HEK293 (cell line): Measurements from ENCODE around the gene CSNK1G1.
A peak's percentile ranks its signal among the peaks of the same experiment; 100 is the strongest.

Source experiments
- CTCF ChIA-PET: fragments of 350-600 bp; formaldehyde crosslinking; extraction: SDS; loops from one replicate; lab custom pipeline; 2021; ENCODE audit warnings: antibody characterized with exemption; lab: Yijun Ruan, JAX
- POLR2A ChIA-PET: fragments of 300-600 bp; formaldehyde crosslinking; extraction: SDS; loops from one replicate; lab custom pipeline; 2020; ENCODE audit warnings: antibody characterized with exemption, inconsistent platforms; lab: Yijun Ruan, JAX
- H3K27ac ChIP-seq: fragments of 200-500 bp; sonication (Bioruptor generic); 2 replicates; pipeline ENCODE4 v1.5.1; 2014; ENCODE audit warnings: low read depth, low read length, control low read depth, inconsistent platforms; ENCODE audit errors: extremely low read depth
- H3K36me3 ChIP-seq, 2 experiments: fragments of 200-500 bp in 1 of 2; sonication (Bioruptor generic) in 1 of 2; 1 replicate in 1 of 2; 2 replicates in 1 of 2; pipeline ENCODE4 v1.5.1; 2014 to 2017; ENCODE audit warnings: inconsistent platforms in 2 of 2, low read length in 2 of 2; ENCODE audit not compliant: control insufficient read depth in 2 of 2, insufficient read depth in 1 of 2
- H3K4me1 ChIP-seq: fragments of 200-500 bp; sonication (Bioruptor generic); 2 replicates; pipeline ENCODE4 v1.5.1; 2014; ENCODE audit warnings: mild to moderate bottlenecking, low read length, inconsistent platforms; ENCODE audit not compliant: control insufficient read depth, insufficient read depth
- H3K4me3 ChIP-seq: 2 replicates; pipeline ENCODE4 v1.5.1; 2011; ENCODE audit warnings: low read depth, mild to moderate bottlenecking, control low read depth, low read length, moderate library complexity
- H3K9me3 ChIP-seq: fragments of 200-500 bp; sonication (Bioruptor generic); 2 replicates; pipeline ENCODE4 v1.5.1; 2014; ENCODE audit warnings: low read depth, low read length, inconsistent platforms; ENCODE audit not compliant: control insufficient read depth, insufficient read depth
- FEZF1 ChIP-seq: fragments of 450-650 bp; formaldehyde crosslinking; IDR thresholded peaks from 2 replicates; pipeline ENCODE4 v1.5.1; 2016; ENCODE audit warnings: missing biosample characterization, missing genetic modification characterization
- PBX3 ChIP-seq: sonication (generic); formaldehyde crosslinking; IDR thresholded peaks from 2 replicates; pipeline ENCODE4 v1.8.1; 2022; ENCODE audit warnings: mild to moderate bottlenecking, moderate library complexity, missing genetic modification reagents
- PRDM6 ChIP-seq: fragments of 450-650 bp; formaldehyde crosslinking; IDR thresholded peaks from 2 replicates; pipeline ENCODE4 v1.5.1; 2017; ENCODE audit warnings: missing biosample characterization, missing genetic modification characterization
- ZBTB6 ChIP-seq: fragments of 450-650 bp; formaldehyde crosslinking; IDR thresholded peaks from 2 replicates; pipeline ENCODE4 v1.5.1; 2017; ENCODE audit warnings: missing biosample characterization, missing genetic modification characterization
- ZNF133 ChIP-seq: fragments of 450-650 bp; formaldehyde crosslinking; IDR thresholded peaks from 2 replicates; pipeline ENCODE4 v1.5.1; 2016; ENCODE audit warnings: missing biosample characterization, missing genetic modification characterization
- ZNF2 ChIP-seq: fragments of 450-650 bp; formaldehyde crosslinking; IDR thresholded peaks from 2 replicates; pipeline ENCODE4 v1.5.1; 2016; ENCODE audit warnings: missing biosample characterization, missing genetic modification characterization
- ZNF24 ChIP-seq: fragments of 450-650 bp; formaldehyde crosslinking; IDR thresholded peaks from 2 replicates; pipeline ENCODE4 v1.5.1; 2016; ENCODE audit warnings: missing biosample characterization, missing genetic modification characterization
- ZNF354C ChIP-seq: fragments of 450-650 bp; formaldehyde crosslinking; IDR thresholded peaks from 2 replicates; pipeline ENCODE4 v1.5.1; 2016; ENCODE audit warnings: missing biosample characterization, missing genetic modification characterization, low read depth, borderline replicate concordance
- ZNF664 ChIP-seq: fragments of 450-650 bp; formaldehyde crosslinking; IDR thresholded peaks from 2 replicates; pipeline ENCODE4 v1.5.1; 2016; ENCODE audit warnings: missing biosample characterization, missing genetic modification characterization
- ZNF785 ChIP-seq: fragments of 450-650 bp; formaldehyde crosslinking; IDR thresholded peaks from 2 replicates; pipeline ENCODE4 v1.5.1; 2016; ENCODE audit warnings: missing biosample characterization, missing genetic modification characterization
- ZNF843 ChIP-seq: fragments of 450-650 bp; formaldehyde crosslinking; IDR thresholded peaks from 2 replicates; pipeline ENCODE4 v1.5.1; 2016; ENCODE audit warnings: missing biosample characterization, missing genetic modification characterization
- TF ChIP-seq, protein P1 (sequence below): fragments of 450-650 bp; formaldehyde crosslinking; IDR thresholded peaks from 2 replicates; pipeline ENCODE4 v1.5.1; 2016; ENCODE audit warnings: missing biosample characterization, missing genetic modification characterization
- TF ChIP-seq, protein P2 (sequence below): fragments of 450-650 bp; formaldehyde crosslinking; conservative IDR thresholded peaks from 2 replicates; pipeline ENCODE4 v1.5.1; 2016; ENCODE audit warnings: low read depth, missing biosample characterization, missing genetic modification characterization

CSNK1G1 gene

DNA sequence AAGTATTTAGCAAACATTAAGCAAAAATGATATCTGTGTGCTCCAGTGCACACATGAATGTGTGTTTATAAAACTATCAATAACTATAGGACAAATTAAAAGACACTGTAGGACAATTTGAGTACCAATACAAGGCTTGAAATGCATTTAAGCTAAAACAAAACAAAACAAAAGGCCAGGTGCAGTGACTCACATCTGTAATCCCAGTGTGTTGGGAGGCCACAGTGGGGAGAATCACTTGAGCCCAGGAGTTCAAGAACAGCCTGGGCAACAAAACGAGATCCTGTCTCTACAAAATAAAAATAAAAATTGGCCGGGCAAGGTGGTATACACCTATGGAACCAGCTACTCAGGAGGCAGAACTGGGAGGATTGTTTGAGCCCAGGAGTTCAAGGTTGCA lies 50.7 kb downstream of the CSNK1G1 start (continued):
- TF ChIP-seq ZNF2 (tag by site-specific recombination): no peak
- TF ChIP-seq, protein P1, sequence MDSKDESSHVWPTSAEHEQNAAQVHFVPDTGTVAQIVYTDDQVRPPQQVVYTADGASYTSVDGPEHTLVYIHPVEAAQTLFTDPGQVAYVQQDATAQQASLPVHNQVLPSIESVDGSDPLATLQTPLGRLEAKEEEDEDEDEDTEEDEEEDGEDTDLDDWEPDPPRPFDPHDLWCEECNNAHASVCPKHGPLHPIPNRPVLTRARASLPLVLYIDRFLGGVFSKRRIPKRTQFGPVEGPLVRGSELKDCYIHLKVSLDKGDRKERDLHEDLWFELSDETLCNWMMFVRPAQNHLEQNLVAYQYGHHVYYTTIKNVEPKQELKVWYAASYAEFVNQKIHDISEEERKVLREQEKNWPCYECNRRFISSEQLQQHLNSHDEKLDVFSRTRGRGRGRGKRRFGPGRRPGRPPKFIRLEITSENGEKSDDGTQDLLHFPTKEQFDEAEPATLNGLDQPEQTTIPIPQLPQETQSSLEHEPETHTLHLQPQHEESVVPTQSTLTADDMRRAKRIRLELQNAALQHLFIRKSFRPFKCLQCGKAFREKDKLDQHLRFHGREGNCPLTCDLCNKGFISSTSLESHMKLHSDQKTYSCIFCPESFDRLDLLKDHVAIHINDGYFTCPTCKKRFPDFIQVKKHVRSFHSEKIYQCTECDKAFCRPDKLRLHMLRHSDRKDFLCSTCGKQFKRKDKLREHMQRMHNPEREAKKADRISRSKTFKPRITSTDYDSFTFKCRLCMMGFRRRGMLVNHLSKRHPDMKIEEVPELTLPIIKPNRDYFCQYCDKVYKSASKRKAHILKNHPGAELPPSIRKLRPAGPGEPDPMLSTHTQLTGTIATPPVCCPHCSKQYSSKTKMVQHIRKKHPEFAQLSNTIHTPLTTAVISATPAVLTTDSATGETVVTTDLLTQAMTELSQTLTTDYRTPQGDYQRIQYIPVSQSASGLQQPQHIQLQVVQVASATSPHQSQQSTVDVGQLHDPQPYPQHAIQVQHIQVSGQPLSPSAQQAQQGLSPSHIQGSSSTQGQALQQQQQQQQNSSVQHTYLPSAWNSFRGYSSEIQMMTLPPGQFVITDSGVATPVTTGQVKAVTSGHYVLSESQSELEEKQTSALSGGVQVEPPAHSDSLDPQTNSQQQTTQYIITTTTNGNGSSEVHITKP (tag by site-specific recombination): no peak
- TF ChIP-seq, protein P2, sequence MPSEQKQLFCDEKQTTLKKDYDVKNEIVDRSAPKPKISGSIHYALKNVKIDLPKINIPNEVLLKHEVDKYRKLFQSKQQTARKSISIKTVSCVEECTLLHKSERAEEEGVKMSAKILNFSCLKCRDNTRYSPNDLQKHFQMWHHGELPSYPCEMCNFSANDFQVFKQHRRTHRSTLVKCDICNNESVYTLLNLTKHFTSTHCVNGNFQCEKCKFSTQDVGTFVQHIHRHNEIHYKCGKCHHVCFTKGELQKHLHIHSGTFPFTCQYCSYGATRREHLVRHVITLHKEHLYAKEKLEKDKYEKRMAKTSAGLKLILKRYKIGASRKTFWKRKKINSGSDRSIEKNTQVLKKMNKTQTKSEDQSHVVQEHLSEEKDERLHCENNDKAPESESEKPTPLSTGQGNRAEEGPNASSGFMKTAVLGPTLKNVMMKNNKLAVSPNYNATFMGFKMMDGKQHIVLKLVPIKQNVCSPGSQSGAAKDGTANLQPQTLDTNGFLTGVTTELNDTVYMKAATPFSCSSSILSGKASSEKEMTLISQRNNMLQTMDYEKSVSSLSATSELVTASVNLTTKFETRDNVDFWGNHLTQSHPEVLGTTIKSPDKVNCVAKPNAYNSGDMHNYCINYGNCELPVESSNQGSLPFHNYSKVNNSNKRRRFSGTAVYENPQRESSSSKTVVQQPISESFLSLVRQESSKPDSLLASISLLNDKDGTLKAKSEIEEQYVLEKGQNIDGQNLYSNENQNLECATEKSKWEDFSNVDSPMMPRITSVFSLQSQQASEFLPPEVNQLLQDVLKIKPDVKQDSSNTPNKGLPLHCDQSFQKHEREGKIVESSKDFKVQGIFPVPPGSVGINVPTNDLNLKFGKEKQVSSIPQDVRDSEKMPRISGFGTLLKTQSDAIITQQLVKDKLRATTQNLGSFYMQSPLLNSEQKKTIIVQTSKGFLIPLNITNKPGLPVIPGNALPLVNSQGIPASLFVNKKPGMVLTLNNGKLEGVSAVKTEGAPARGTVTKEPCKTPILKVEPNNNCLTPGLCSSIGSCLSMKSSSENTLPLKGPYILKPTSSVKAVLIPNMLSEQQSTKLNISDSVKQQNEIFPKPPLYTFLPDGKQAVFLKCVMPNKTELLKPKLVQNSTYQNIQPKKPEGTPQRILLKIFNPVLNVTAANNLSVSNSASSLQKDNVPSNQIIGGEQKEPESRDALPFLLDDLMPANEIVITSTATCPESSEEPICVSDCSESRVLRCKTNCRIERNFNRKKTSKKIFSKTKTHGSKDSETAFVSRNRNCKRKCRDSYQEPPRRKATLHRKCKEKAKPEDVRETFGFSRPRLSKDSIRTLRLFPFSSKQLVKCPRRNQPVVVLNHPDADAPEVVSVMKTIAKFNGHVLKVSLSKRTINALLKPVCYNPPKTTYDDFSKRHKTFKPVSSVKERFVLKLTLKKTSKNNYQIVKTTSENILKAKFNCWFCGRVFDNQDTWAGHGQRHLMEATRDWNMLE: no peak
- TF ChIP-seq ZBTB6 (tag by site-specific recombination): no peak

DNA sequence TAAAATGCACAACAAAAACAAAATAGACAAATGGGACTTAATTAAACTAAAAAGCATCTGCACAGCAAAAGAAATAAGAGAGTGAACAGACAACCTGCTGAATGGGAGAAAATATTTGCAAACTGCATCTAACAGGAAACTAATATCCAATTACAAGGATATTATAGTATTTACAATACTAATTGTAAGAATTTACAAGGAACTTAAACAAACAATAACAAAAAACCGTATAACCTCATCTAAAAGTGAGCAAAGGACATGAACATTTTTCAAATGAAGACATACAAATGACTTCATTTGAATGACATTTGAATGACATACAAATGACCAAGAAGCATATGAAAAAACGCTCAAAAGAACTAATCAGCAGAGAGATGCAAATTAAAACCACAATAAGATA lies 66.4 kb downstream of the CSNK1G1 start:
- peaks cover 7% of the 10 kb centered on the region; the same call in 1 of the 2 replicates for H3K4me1 ChIP-seq
- H3K9me3 ChIP-seq: no peaks in the 10 kb centered on the region
- CTCF ChIA-PET: no interaction called here
- POLR2A ChIA-PET: no interaction called here
- no peak overlapping the region for H3K27ac ChIP-seq
- TF ChIP-seq PRDM6 (tag by site-specific recombination) (peak; percentile 49), PBX3 (CRISPR knock-in tag) (no peak), ZNF664 (peak; percentile 60), FEZF1 (peak; percentile 56), ZNF133 (tag by site-specific recombination) (no peak), ZNF24 (no peak), ZNF843 (tag by site-specific recombination) (no peak), ZNF354C (tag by site-specific recombination) (no peak), ZNF785 (tag by site-specific recombination) (no peak)
- no peaks in the 10 kb centered on the region for H3K36me3 ChIP-seq
- H3K4me3 ChIP-seq: no peak overlapping the region
